ENCODE data around the gene IL6.

Gene IL6

DNA sequence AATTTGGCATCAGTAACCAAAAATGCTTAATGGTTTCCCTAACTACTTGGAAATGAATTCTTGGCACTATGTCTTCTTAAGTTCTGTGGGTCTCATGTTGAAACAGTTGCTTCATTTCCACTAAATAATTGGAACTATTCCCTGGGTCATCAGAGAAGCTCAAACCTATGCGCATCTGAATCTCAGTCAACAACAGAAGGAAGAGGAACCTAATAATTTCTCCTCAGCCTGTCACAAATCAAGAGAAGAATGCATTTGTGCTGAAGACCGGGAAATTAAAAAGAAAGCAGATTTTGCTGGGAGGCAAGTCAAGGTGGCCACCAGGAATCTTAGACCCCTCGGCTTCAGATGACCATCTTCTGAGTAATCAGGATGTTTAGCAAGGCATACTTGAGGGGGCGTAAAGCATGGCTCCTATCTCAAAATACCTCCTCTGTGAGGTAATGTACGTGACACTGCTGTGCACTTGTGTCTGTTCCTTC lies 54.3 kb downstream of the IL6 start:
- DNase-seq (ENCODE audit: low read depth), result no peak
- TF ChIP-seq, protein P1, sequence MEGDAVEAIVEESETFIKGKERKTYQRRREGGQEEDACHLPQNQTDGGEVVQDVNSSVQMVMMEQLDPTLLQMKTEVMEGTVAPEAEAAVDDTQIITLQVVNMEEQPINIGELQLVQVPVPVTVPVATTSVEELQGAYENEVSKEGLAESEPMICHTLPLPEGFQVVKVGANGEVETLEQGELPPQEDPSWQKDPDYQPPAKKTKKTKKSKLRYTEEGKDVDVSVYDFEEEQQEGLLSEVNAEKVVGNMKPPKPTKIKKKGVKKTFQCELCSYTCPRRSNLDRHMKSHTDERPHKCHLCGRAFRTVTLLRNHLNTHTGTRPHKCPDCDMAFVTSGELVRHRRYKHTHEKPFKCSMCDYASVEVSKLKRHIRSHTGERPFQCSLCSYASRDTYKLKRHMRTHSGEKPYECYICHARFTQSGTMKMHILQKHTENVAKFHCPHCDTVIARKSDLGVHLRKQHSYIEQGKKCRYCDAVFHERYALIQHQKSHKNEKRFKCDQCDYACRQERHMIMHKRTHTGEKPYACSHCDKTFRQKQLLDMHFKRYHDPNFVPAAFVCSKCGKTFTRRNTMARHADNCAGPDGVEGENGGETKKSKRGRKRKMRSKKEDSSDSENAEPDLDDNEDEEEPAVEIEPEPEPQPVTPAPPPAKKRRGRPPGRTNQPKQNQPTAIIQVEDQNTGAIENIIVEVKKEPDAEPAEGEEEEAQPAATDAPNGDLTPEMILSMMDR (IDR thresholded peaks at IDR 0.05; ENCODE audit: low read depth, low read length, missing control alignments), result no peak
- no peak overlapping the region for H3K4me3 ChIP-seq (ENCODE audit: low read depth, low read length)
